Tibial nerve (tissue), 4 donors: ENCODE results near the gene PPFIBP2.

Experiments used
- EP300 ChIP-seq, 2 donors: sonication (generic); formaldehyde crosslinking; IDR thresholded peaks; one replicate each; pipeline ENCODE4 v1.6.1; 2017; ENCODE audit warnings: antibody characterized with exemption in 2 of 2, mild to moderate bottlenecking in 1 of 2
- POLR2A ChIP-seq, 2 donors: fragments of 450-650 bp; IDR thresholded peaks; one replicate each; pipeline ENCODE4 v1.6.1; 2017; ENCODE audit warnings: antibody characterized with exemption in 2 of 2, mild to moderate bottlenecking in 2 of 2, moderate library complexity in 2 of 2
- TF ChIP-seq, protein P1 (sequence below), 5 experiments: fragments of 200-600 bp in 3 of 5; fragments of 450-650 bp in 2 of 5; sonication (generic) in 3 of 5; IDR thresholded peaks; one replicate each; pipeline ENCODE4 v1.5.1; 2016 to 2019; ENCODE audit warnings: antibody characterized with exemption in 5 of 5, mild to moderate bottlenecking in 3 of 5, moderate library complexity in 2 of 5

DNA sequence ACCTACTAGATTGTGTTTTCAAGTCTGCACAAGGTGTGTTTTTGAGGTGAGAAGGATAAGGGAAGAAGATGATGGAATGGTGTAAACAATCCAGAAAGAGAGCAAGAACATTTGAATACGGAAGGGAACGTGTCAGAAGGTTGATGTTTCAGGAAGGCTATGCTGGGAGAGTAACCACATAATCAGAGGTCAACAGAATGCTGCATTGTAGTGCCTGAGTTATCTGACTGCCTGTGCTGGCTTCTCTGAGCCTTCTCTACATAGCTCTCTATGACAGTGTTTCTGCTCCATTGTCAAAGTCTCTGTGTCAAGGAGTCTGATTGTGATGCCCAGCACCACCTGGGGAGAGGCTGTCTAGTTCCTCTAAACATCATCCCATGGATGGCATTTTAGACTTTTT, 85.4 kb downstream of the PPFIBP2 start:
- TF ChIP-seq, protein P1, sequence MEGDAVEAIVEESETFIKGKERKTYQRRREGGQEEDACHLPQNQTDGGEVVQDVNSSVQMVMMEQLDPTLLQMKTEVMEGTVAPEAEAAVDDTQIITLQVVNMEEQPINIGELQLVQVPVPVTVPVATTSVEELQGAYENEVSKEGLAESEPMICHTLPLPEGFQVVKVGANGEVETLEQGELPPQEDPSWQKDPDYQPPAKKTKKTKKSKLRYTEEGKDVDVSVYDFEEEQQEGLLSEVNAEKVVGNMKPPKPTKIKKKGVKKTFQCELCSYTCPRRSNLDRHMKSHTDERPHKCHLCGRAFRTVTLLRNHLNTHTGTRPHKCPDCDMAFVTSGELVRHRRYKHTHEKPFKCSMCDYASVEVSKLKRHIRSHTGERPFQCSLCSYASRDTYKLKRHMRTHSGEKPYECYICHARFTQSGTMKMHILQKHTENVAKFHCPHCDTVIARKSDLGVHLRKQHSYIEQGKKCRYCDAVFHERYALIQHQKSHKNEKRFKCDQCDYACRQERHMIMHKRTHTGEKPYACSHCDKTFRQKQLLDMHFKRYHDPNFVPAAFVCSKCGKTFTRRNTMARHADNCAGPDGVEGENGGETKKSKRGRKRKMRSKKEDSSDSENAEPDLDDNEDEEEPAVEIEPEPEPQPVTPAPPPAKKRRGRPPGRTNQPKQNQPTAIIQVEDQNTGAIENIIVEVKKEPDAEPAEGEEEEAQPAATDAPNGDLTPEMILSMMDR (IDR thresholded peaks at IDR 0.05) = no peak
- TF ChIP-seq POLR2A (IDR thresholded peaks at IDR 0.05) = no peak
- no peak for TF ChIP-seq EP300 (IDR thresholded peaks at IDR 0.05)
